IMR-90 (cell line): ENCODE results near the gene STAT1. TPM values are rescaled to one million over a fixed set of nuclear protein-coding genes. Genes with fewer than 3 reads are reported as not detected.

Experiments
- ATAC-seq: fragments of 200-7000 bp; cut with Tn5 transposase; 2 replicates; pipeline ENCODE4 v1.9.1; 2020; ENCODE audit warnings: low read depth, mild to moderate bottlenecking, moderate library complexity
- BruUV-seq: library from RNA; stranded (reverse); fragments of 400-500 nt; replicated peaks from 2 replicates; lab custom pipeline; 2021; lab: Mats Ljungman, UMichigan
- CTCF ChIA-PET: fragments of 300-600 bp; formaldehyde crosslinking; extraction: SDS; loops from one replicate; lab custom pipeline; 2021; ENCODE audit warnings: antibody characterized with exemption; lab: Yijun Ruan, JAX
- POLR2A ChIA-PET: fragments of 300-600 bp; sonication (Branson Sonifier 250); formaldehyde crosslinking; loops from one replicate; lab custom pipeline; 2022; ENCODE audit warnings: antibody characterized with exemption; ENCODE audit not compliant: unreplicated experiment; lab: Charles Lee
- DNase-seq: peaks from one replicate; pipeline ENCODE4 v3.0.0; 2013
- H2AFZ ChIP-seq: replicated peaks from 2 replicates; pipeline ENCODE3; 2013; ENCODE audit warnings: low read length, mild to moderate bottlenecking; ENCODE audit not compliant: poor library complexity
- H2AK5ac ChIP-seq: 2 replicates; pipeline ENCODE4 v1.6.1; 2013; ENCODE audit warnings: low read depth, low read length, inconsistent platforms
- H2AK9ac ChIP-seq: replicated peaks from 2 replicates; pipeline ENCODE3; 2013; ENCODE audit warnings: mild to moderate bottlenecking, low read depth, low read length, moderate library complexity; ENCODE audit not compliant: poor library complexity
- H2BK120ac ChIP-seq: 2 replicates; pipeline ENCODE4 v1.6.1; 2013; ENCODE audit warnings: low read depth, low read length, inconsistent platforms
- H2BK15ac ChIP-seq: 3 replicates; pipeline ENCODE4 v1.6.1; 2013; ENCODE audit warnings: low read depth, low read length, inconsistent platforms
- H2BK20ac ChIP-seq: 2 replicates; pipeline ENCODE4 v1.6.1; 2013; ENCODE audit warnings: low read depth, mild to moderate bottlenecking, inconsistent platforms, low read length, moderate library complexity
- H2BK5ac ChIP-seq: 2 replicates; pipeline ENCODE4 v1.6.1; 2013; ENCODE audit warnings: mild to moderate bottlenecking, low read depth, low read length, inconsistent platforms; ENCODE audit not compliant: poor library complexity, severe bottlenecking
- H3K14ac ChIP-seq: replicated peaks from 2 replicates; pipeline ENCODE4 v1.6.1; 2013; ENCODE audit warnings: low read depth, low read length, inconsistent platforms
- H3K18ac ChIP-seq: 2 replicates; pipeline ENCODE4 v1.6.1; 2013; ENCODE audit warnings: low read depth, low read length, control low read depth
- H3K23ac ChIP-seq: 2 replicates; pipeline ENCODE4 v1.6.1; 2013; ENCODE audit warnings: low read depth, low read length, inconsistent platforms
- H3K27ac ChIP-seq: 2 replicates; pipeline ENCODE4 v1.5.1; 2013; ENCODE audit warnings: mild to moderate bottlenecking, control low read depth, low read length; ENCODE audit not compliant: insufficient read depth
- H3K27me3 ChIP-seq: 2 replicates; pipeline ENCODE4 v1.6.1; 2013; ENCODE audit warnings: low read length; ENCODE audit not compliant: control insufficient read depth, insufficient read depth
- H3K36me3 ChIP-seq: 2 replicates; pipeline ENCODE4 v1.6.1; 2013; ENCODE audit warnings: low read length, mixed read lengths; ENCODE audit not compliant: control insufficient read depth, insufficient read depth
- H3K4ac ChIP-seq: 2 replicates; pipeline ENCODE4 v1.6.1; 2013; ENCODE audit warnings: low read depth, low read length, inconsistent platforms
- H3K4me1 ChIP-seq: 2 replicates; pipeline ENCODE4 v1.6.1; 2013; ENCODE audit warnings: low read length, mixed read lengths; ENCODE audit not compliant: control insufficient read depth, insufficient read depth
- H3K4me2 ChIP-seq: 2 replicates; pipeline ENCODE4 v1.6.1; 2013; ENCODE audit warnings: low read depth, mild to moderate bottlenecking, control low read depth, low read length, moderate library complexity
- H3K4me3 ChIP-seq: 2 replicates; pipeline ENCODE4 v1.5.1; 2013; ENCODE audit warnings: low read depth, mild to moderate bottlenecking, control low read depth, low read length, moderate library complexity; ENCODE audit not compliant: insufficient read depth
- H3K56ac ChIP-seq: 2 replicates; pipeline ENCODE4 v1.6.1; 2013; ENCODE audit warnings: low read length, inconsistent platforms; ENCODE audit not compliant: insufficient read depth; ENCODE audit errors: extremely low read depth
- H3K79me1 ChIP-seq, 2 experiments: 2 replicates each; pipeline ENCODE4 v1.6.1; 2013; ENCODE audit warnings: low read length in 2 of 2, inconsistent platforms in 1 of 2, low read depth in 1 of 2
- H3K9ac ChIP-seq: 2 replicates; pipeline ENCODE4 v1.6.1; 2013; ENCODE audit warnings: low read depth, low read length, control low read depth
- H3K9me1 ChIP-seq: 2 replicates; pipeline ENCODE4 v1.6.1; 2013; ENCODE audit warnings: low read length, inconsistent platforms; ENCODE audit not compliant: insufficient read depth
- H3K9me3 ChIP-seq: 2 replicates; pipeline ENCODE4 v1.6.1; 2013; ENCODE audit warnings: low read length; ENCODE audit not compliant: control insufficient read depth, insufficient read depth
- H4K20me1 ChIP-seq: 2 replicates; pipeline ENCODE4 v1.6.1; 2013; ENCODE audit warnings: low read length, inconsistent platforms; ENCODE audit not compliant: insufficient read depth
- H4K5ac ChIP-seq: 2 replicates; pipeline ENCODE4 v1.6.1; 2013; ENCODE audit warnings: mild to moderate bottlenecking, low read depth, low read length, control low read depth
- H4K8ac ChIP-seq, 2 experiments: 2 replicates each; pipeline ENCODE4 v1.6.1; 2013; ENCODE audit warnings: low read depth in 2 of 2, low read length in 2 of 2, control low read depth in 1 of 2, inconsistent platforms in 1 of 2
- H4K91ac ChIP-seq: 2 replicates; pipeline ENCODE4 v1.6.1; 2013; ENCODE audit warnings: low read depth, low read length, inconsistent platforms; ENCODE audit not compliant: insufficient read depth
- CEBPB ChIP-seq: IDR thresholded peaks from 2 replicates; pipeline ENCODE4 v1.6.1; 2012; ENCODE audit warnings: low read depth, low read length, improper control_type of control experiment
- CHD1 ChIP-seq: IDR thresholded peaks from 2 replicates; pipeline ENCODE4 v1.6.1; 2012; ENCODE audit warnings: low read depth, low read length, improper control_type of control experiment
- FOS ChIP-seq: fragments of 150-350 bp; IDR thresholded peaks from 2 replicates; pipeline ENCODE4 v1.6.1; 2016; ENCODE audit warnings: low read depth, low read length
- POLR2A ChIP-seq: IDR thresholded peaks from 2 replicates; pipeline ENCODE4 v1.6.1; 2012; ENCODE audit warnings: mild to moderate bottlenecking, low read depth, low read length
- WGBS, 2 experiments: methylation state at CpG; one replicate each; pipeline versions ENCODE4 v1.1.5 to v1.1.7; 2013; ENCODE audit warnings: missing lambda C conversion rate in 2 of 2; ENCODE audit not compliant: insufficient read length in 1 of 2; ENCODE audit errors: extremely low coverage in 2 of 2; 5-methylcytosine and 5-hydroxymethylcytosine counted together
- dilution Hi-C: fragments of 300-500 bp; cut with HindIII; formaldehyde crosslinking; loops from one replicate; pipeline ENCODE4 v1.14.3; 2018; ENCODE audit warnings: low sequenced_read_pairs; ENCODE audit not compliant: unreplicated experiment
- in situ Hi-C: fragments of 300-500 bp; cut with MboI; formaldehyde crosslinking; loops from 3 replicates; pipeline ENCODE4 v1.14.3; 2019; ENCODE audit warnings: low sequenced_read_pairs, inconsistent platforms, mixed read lengths
- intact Hi-C: fragments of 100-400 bp; cut with micrococcal nuclease; formaldehyde crosslinking; loops from 2 replicates; pipeline ENCODE4 v1.10.0; 2022
- polyA plus RNA-seq, 3 experiments: library from polyadenylated mRNA; depleted of rRNA; stranded (reverse); fragments of >200 nt; gene quantifications; 2 replicates each; pipeline ENCODE4 v1.2.3, GENCODE V29; 2012; ENCODE audit warnings: low replicate concordance in 1 of 3
- total RNA-seq: library from RNA; depleted of rRNA; stranded (reverse); fragments of >200 nt; gene quantifications from 2 replicates; pipeline ENCODE4 v1.2.3, GENCODE V29; 2012
- TF ChIP-seq, protein P1 (sequence below): fragments of 150-350 bp; IDR thresholded peaks from 2 replicates; pipeline ENCODE4 v1.6.1; 2017; ENCODE audit warnings: mild to moderate bottlenecking, antibody characterized with exemption, low read length, low read depth

Gene STAT1
- total and polyA plus RNA-seq, 2 of the 4 experiments (the other 2 are of a cell fraction) = 43.2 to 67.9 TPM

- H3K4ac ChIP-seq = no peak overlapping the region
- no peak overlapping the region for H3K4me2 ChIP-seq
- TF ChIP-seq POLR2A (no peak), FOS (no peak), CHD1 (no peak), CEBPB (no peak)
- TF ChIP-seq, protein P1, sequence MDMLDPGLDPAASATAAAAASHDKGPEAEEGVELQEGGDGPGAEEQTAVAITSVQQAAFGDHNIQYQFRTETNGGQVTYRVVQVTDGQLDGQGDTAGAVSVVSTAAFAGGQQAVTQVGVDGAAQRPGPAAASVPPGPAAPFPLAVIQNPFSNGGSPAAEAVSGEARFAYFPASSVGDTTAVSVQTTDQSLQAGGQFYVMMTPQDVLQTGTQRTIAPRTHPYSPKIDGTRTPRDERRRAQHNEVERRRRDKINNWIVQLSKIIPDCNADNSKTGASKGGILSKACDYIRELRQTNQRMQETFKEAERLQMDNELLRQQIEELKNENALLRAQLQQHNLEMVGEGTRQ = no peak
- dilution Hi-C loops = no loop called here
- H3K36me3 ChIP-seq = peaks cover 32% of the 10 kb centered on the region
- no peak overlapping the region for H2BK120ac ChIP-seq
- peak overlapping the region; percentile 76; the same call in 1 of the 2 replicates for H3K27ac ChIP-seq
- H3K56ac ChIP-seq = no peak overlapping the region
- BruUV-seq = no TSS peak
- intact Hi-C loops = no loop called here
- ATAC-seq (peak; percentile 79), DNase-seq (peak; percentile 69)
- H2BK15ac ChIP-seq = no peak overlapping the region
- H4K8ac ChIP-seq = peak overlapping the region in 1 of 2 experiments; percentile 40; a peak in 1 of 4 replicates
- no peak overlapping the region for H2AFZ ChIP-seq
- H3K27me3 ChIP-seq = no peaks in the 10 kb centered on the region
- no CpG with 5 or more reads among the region's 2 CpGs for WGBS, 2 experiments
- peak overlapping the region; percentile 9 for H2BK5ac ChIP-seq
- no peak overlapping the region for H2AK5ac ChIP-seq
- no peak overlapping the region for H2AK9ac ChIP-seq
- ChIA-PET CTCF (no interaction called here), POLR2A (no interaction called here)
- peaks cover 6 to 23% of the 10 kb centered on the region in 2 experiments; a peak in 3 of 4 replicates for H3K79me1 ChIP-seq
- no peak overlapping the region for H4K91ac ChIP-seq
- no peak overlapping the region for H3K18ac ChIP-seq
- H3K9me1 ChIP-seq = peaks cover 5% of the 10 kb centered on the region; the same call in 1 of the 2 replicates
- H3K4me1 ChIP-seq = peaks cover 1% of the 10 kb centered on the region; the same call in 1 of the 2 replicates
- in situ Hi-C loops = no loop called here
- no peak overlapping the region for H4K5ac ChIP-seq
- H4K20me1 ChIP-seq = peaks cover 7% of the 10 kb centered on the region; the same call in 1 of the 2 replicates
- H3K9me3 ChIP-seq = 0 out of 2 replicates have a peak, but pooled peaks cover 2% of the 10 kb centered on the region
- no peak overlapping the region for H3K4me3 ChIP-seq
- no peak overlapping the region for H3K23ac ChIP-seq
- H3K14ac ChIP-seq = no peak overlapping the region
- H2BK20ac ChIP-seq = no peak overlapping the region
- H3K9ac ChIP-seq = no peak overlapping the region
Observed at GRCh38 chr2:190927301-190927700, 86.7 kb downstream of the STAT1 start.
